H1 (cell line): ENCODE results near the gene EPG5. TPM values are rescaled to one million over a fixed set of nuclear protein-coding genes. Genes with fewer than 3 reads are reported as not detected.

Experiments
- CTCF ChIA-PET: fragments of 300-600 bp; sonication (Branson Sonifier 250); formaldehyde crosslinking; loops from one replicate; lab custom pipeline; 2021; ENCODE audit not compliant: partially characterized antibody; lab: Charles Lee
- POLR2A ChIA-PET: fragments of 300-600 bp; sonication (Branson Sonifier 250); formaldehyde crosslinking; loops from one replicate; lab custom pipeline; 2021; ENCODE audit warnings: inconsistent platforms; ENCODE audit not compliant: partially characterized antibody; lab: Charles Lee
- DNase-seq, 2 experiments: peaks; one replicate each; pipeline versions ENCODE4 v3.0.0 to v3.0.0-alpha.2; 2010 to 2022; ENCODE audit warnings: low spot score in 2 of 2, low read depth in 1 of 2, mixed read lengths in 1 of 2
- FAIRE-seq: peaks from 2 replicates; lab custom pipeline; 2011; peaks lifted over from hg19 to GRCh38; lab: Jason Lieb, UNC
- H2AFZ ChIP-seq: 2 replicates; pipeline ENCODE4 v1.8.1; 2012; ENCODE audit warnings: low read length, inconsistent platforms
- H2AK5ac ChIP-seq: 2 replicates; pipeline ENCODE4 v1.6.1; 2013; ENCODE audit warnings: low read depth, low read length
- H2BK120ac ChIP-seq: replicated peaks from 2 replicates; pipeline ENCODE3; 2013; ENCODE audit warnings: low read depth, low read length, inconsistent platforms
- H2BK12ac ChIP-seq: 2 replicates; pipeline ENCODE4 v1.6.1; 2013; ENCODE audit warnings: low read depth, low read length
- H2BK15ac ChIP-seq: 2 replicates; pipeline ENCODE4 v1.6.1; 2013; ENCODE audit warnings: low read length
- H2BK20ac ChIP-seq: 2 replicates; pipeline ENCODE4 v1.6.1; 2013; ENCODE audit warnings: low read length
- H2BK5ac ChIP-seq: 2 replicates; pipeline ENCODE4 v1.6.1; 2013; ENCODE audit warnings: low read depth, low read length
- H3K14ac ChIP-seq: 2 replicates; pipeline ENCODE4 v1.6.1; 2013; ENCODE audit warnings: inconsistent platforms; ENCODE audit not compliant: insufficient read length
- H3K18ac ChIP-seq: 2 replicates; pipeline ENCODE4 v1.6.1; 2013; ENCODE audit warnings: low read length; ENCODE audit errors: extremely low read depth
- H3K23ac ChIP-seq: 2 replicates; pipeline ENCODE4 v1.6.1; 2013; ENCODE audit warnings: inconsistent platforms; ENCODE audit not compliant: insufficient read length
- H3K23me2 ChIP-seq: 2 replicates; pipeline ENCODE4 v1.6.1; 2013; ENCODE audit warnings: low read depth, low read length
- H3K27ac ChIP-seq: 2 replicates; pipeline ENCODE4 v1.6.1; 2011; ENCODE audit warnings: low read depth, low read length, inconsistent platforms
- H3K27me3 ChIP-seq, 4 experiments: replicated peaks in 1 of 4; 1 replicate in 1 of 4; 2 replicates in 3 of 4; pipeline versions ENCODE4 v1.6.1 to v1.8.1; 2011 to 2013; ENCODE audit warnings: low read length in 3 of 4, mild to moderate bottlenecking in 3 of 4, inconsistent platforms in 2 of 4, mixed read lengths in 2 of 4, moderate library complexity in 1 of 4; ENCODE audit not compliant: control insufficient read depth in 3 of 4, insufficient read depth in 3 of 4; ENCODE audit errors: extremely low read depth in 1 of 4
- H3K36me3 ChIP-seq, 4 experiments: 2 replicates each; pipeline versions ENCODE4 v1.6.1 to v1.8.1; 2011 to 2013; ENCODE audit warnings: mild to moderate bottlenecking in 4 of 4, low read length in 3 of 4, moderate library complexity in 2 of 4, control low read depth in 1 of 4, inconsistent platforms in 1 of 4; ENCODE audit not compliant: insufficient read depth in 4 of 4, control insufficient read depth in 2 of 4
- H3K4ac ChIP-seq: replicated peaks from 2 replicates; pipeline ENCODE3; 2013; ENCODE audit warnings: low read length, low read depth, mixed read lengths, inconsistent platforms; ENCODE audit not compliant: insufficient read length
- H3K4me1 ChIP-seq, 4 experiments: replicated peaks in 1 of 4; 1 replicate in 1 of 4; 2 replicates in 3 of 4; pipeline versions ENCODE4 v1.6.1 to v1.8.1; 2011 to 2013; ENCODE audit warnings: low read length in 3 of 4, inconsistent platforms in 2 of 4, mixed read lengths in 1 of 4; ENCODE audit not compliant: insufficient read depth in 4 of 4, control insufficient read depth in 3 of 4
- H3K4me2 ChIP-seq, 2 experiments: 2 replicates each; pipeline versions ENCODE4 v1.6.1 to v1.8.1; 2011 to 2013; ENCODE audit warnings: low read depth in 2 of 2, low read length in 2 of 2, control low read depth in 1 of 2, inconsistent platforms in 1 of 2, mild to moderate bottlenecking in 1 of 2; ENCODE audit not compliant: insufficient read depth in 1 of 2
- H3K4me3 ChIP-seq, 4 experiments: fragments of 200-600, 300-600 bp in 1 of 4; sonication (generic), shearing (Covaris generic), sonication (Bioruptor Twin) in 1 of 4; 2 replicates each; pipeline versions ENCODE4 v1.5.1 to v1.8.1; 2011 to 2016; ENCODE audit warnings: low read length in 4 of 4, low read depth in 3 of 4, control low read depth in 2 of 4, inconsistent platforms in 2 of 4, mild to moderate bottlenecking in 2 of 4, mixed read lengths in 1 of 4, moderate library complexity in 1 of 4; ENCODE audit not compliant: insufficient read depth in 2 of 4; ENCODE audit errors: extremely low read depth in 1 of 4
- H3K56ac ChIP-seq: replicated peaks from 2 replicates; pipeline ENCODE3; 2013; ENCODE audit warnings: low read depth, mild to moderate bottlenecking, mixed read lengths, low read length, inconsistent platforms; ENCODE audit not compliant: insufficient read length
- H3K79me1 ChIP-seq: 2 replicates; pipeline ENCODE4 v1.6.1; 2013; ENCODE audit warnings: low read depth, low read length, control low read depth
- H3K79me2 ChIP-seq, 2 experiments: 2 replicates each; pipeline versions ENCODE4 v1.6.1 to v1.8.1; 2012 to 2013; ENCODE audit warnings: low read length in 2 of 2, mild to moderate bottlenecking in 2 of 2, inconsistent platforms in 1 of 2; ENCODE audit not compliant: insufficient read depth in 2 of 2, control insufficient read depth in 1 of 2
- H3K9ac ChIP-seq, 4 experiments: replicated peaks in 1 of 4; 1 replicate in 1 of 4; 2 replicates in 3 of 4; pipeline versions ENCODE4 v1.6.1 to v1.8.1; 2011 to 2013; ENCODE audit warnings: low read depth in 3 of 4, low read length in 3 of 4, control low read depth in 2 of 4, mild to moderate bottlenecking in 2 of 4, moderate library complexity in 2 of 4, inconsistent platforms in 1 of 4; ENCODE audit errors: extremely low read depth in 1 of 4
- H3K9me3 ChIP-seq, 2 experiments: 2 replicates each; pipeline versions ENCODE4 v1.6.1 to v1.8.1; 2012 to 2013; ENCODE audit warnings: mild to moderate bottlenecking in 2 of 2, moderate library complexity in 2 of 2, control low read depth in 1 of 2, inconsistent platforms in 1 of 2, low read depth in 1 of 2, low read length in 1 of 2, mixed read lengths in 1 of 2; ENCODE audit not compliant: insufficient read depth in 2 of 2
- H4K20me1 ChIP-seq, 2 experiments: replicated peaks in 1 of 2; 2 replicates each; pipeline versions ENCODE3 to v1.8.1; 2011 to 2013; ENCODE audit warnings: inconsistent platforms in 2 of 2, low read length in 2 of 2, mild to moderate bottlenecking in 1 of 2; ENCODE audit not compliant: insufficient read depth in 2 of 2, control insufficient read depth in 1 of 2
- H4K5ac ChIP-seq: 2 replicates; pipeline ENCODE4 v1.6.1; 2013; ENCODE audit warnings: low read length, low read depth, mixed read lengths, inconsistent platforms; ENCODE audit not compliant: insufficient read length
- H4K8ac ChIP-seq: 2 replicates; pipeline ENCODE4 v1.8.0; 2013; ENCODE audit warnings: mild to moderate bottlenecking, moderate library complexity, low read length, inconsistent platforms; ENCODE audit not compliant: insufficient read depth; ENCODE audit errors: extremely low read depth
- H4K91ac ChIP-seq: replicated peaks from 2 replicates; pipeline ENCODE3; 2013; ENCODE audit warnings: low read length, mixed read lengths, inconsistent platforms; ENCODE audit not compliant: insufficient read length
- CHD1 ChIP-seq: IDR thresholded peaks from 2 replicates; pipeline ENCODE4 v1.6.1; 2012; ENCODE audit warnings: low read depth, low read length, improper control_type of control experiment
- EGR1 ChIP-seq: IDR thresholded peaks from 2 replicates; pipeline ENCODE4 v1.6.1; 2011; ENCODE audit warnings: low read depth, low read length, borderline replicate concordance
- FOSL1 ChIP-seq: IDR thresholded peaks from 2 replicates; pipeline ENCODE4 v1.6.1; 2011; ENCODE audit warnings: mild to moderate bottlenecking, low read depth, low read length, moderate library complexity; ENCODE audit not compliant: insufficient read depth
- JUND ChIP-seq: IDR thresholded peaks from 2 replicates; pipeline ENCODE4 v1.6.1; 2011; ENCODE audit warnings: mild to moderate bottlenecking, improper control_type of control experiment, low read length
- KDM5A ChIP-seq: fragments of 200-600 bp; IDR thresholded peaks from 2 replicates; pipeline ENCODE4 v1.7.1; 2012; ENCODE audit warnings: mild to moderate bottlenecking, low read length, inconsistent platforms, mixed read lengths
- RBBP5 ChIP-seq: IDR thresholded peaks from 2 replicates; pipeline ENCODE4 v1.7.1; 2012; ENCODE audit warnings: low read depth, mild to moderate bottlenecking, inconsistent platforms, low read length, moderate library complexity, borderline replicate concordance
- SIRT6 ChIP-seq: IDR thresholded peaks from one replicate; pipeline ENCODE4 v1.7.1; 2012; ENCODE audit warnings: low read length, inconsistent platforms
- TCF12 ChIP-seq: IDR thresholded peaks from 2 replicates; pipeline ENCODE4 v1.6.1; 2011; ENCODE audit warnings: low read depth, mild to moderate bottlenecking, low read length
- YY1 ChIP-seq: IDR thresholded peaks from 2 replicates; pipeline ENCODE4 v1.6.1; 2011; ENCODE audit warnings: low read depth, mild to moderate bottlenecking, low read length
- WGBS, 2 experiments: shearing (Covaris generic) in 1 of 2; methylation state at CpG; one replicate each; pipeline versions ENCODE4 v1.1.6 to v1.1.7; 2013 to 2015; ENCODE audit warnings: low lambda C conversion rate in 2 of 2, mixed read lengths in 2 of 2, inconsistent platforms in 1 of 2, low coverage in 1 of 2, missing lambda C conversion rate in 1 of 2; ENCODE audit not compliant: insufficient replicate concordance in 2 of 2, insufficient coverage in 1 of 2, insufficient read length in 1 of 2; ENCODE audit errors: extremely low coverage in 1 of 2, missing lambda C conversion rate in 1 of 2; 5-methylcytosine and 5-hydroxymethylcytosine counted together
- polyA plus RNA-seq, 7 experiments: library from polyadenylated mRNA; depleted of rRNA in 3 of 7; stranded (reverse) in 5 of 7; unstranded in 2 of 7; fragments of >200 nt in 5 of 7; fragments of 200-250 nt in 2 of 7; gene quantifications; 1 replicate in 5 of 7; 2 replicates in 1 of 7; 4 replicates in 1 of 7; pipeline versions ENCODE4 v1.2.1 to v1.2.3, GENCODE V29; 2011 to 2013; ENCODE audit warnings: missing spikeins in 2 of 7, mixed read lengths in 2 of 7
- total RNA-seq: library from RNA; stranded (reverse); fragmentation: NEBNext Ultra II Directional; extraction: Animal tissue kit (Norgen Biotek cat#: 25700); gene quantifications from 2 replicates; pipeline ENCODE4 v1.2.1, GENCODE V29; 2021
- TF ChIP-seq, protein P1 (sequence below): IDR thresholded peaks from 2 replicates; pipeline ENCODE4 v1.6.1; 2011; ENCODE audit warnings: low read depth, mild to moderate bottlenecking, low read length; ENCODE audit not compliant: insufficient read depth

Gene EPG5
- total and polyA plus RNA-seq, 2 of the 8 experiments (the other 6 are each of a cell fraction or from before 2014, with no cell fraction given) = 14.1 to 18.3 TPM

- POLR2A ChIA-PET = interaction anchor here (0.8 kb wide), 1 partner anchor 11 kb away, joined by 4 read pairs; no protein-coding TSS in a partner anchor
- FAIRE-seq = no peak
These were observed 42.2 kb upstream of the EPG5 start for GRCh38 chr18:46009125-46009840.

More at GRCh38 chr18:46009125-46009840, 42.2 kb upstream of the EPG5 start:
- H4K5ac ChIP-seq = no peak overlapping the region
- H4K8ac ChIP-seq = no peak overlapping the region
- H3K9me3 ChIP-seq = no peaks in the 10 kb centered on the region
- no peak overlapping the region for H3K4ac ChIP-seq
- CTCF ChIA-PET = interaction anchor here (0.7 to 2.8 kb wide), 3 partner anchors 10 to 63 kb away, joined by 3 to 7 read pairs (median 4); partner anchors contain the start of gene PSTPIP2
- no peak for DNase-seq
- 87% methylated on average over 5 of the region's 5 CpGs; no CpG with 5 or more reads in 1 of the 2 experiments for WGBS, 2 experiments
- H3K79me2 ChIP-seq = no peaks in the 10 kb centered on the region
- H3K9ac ChIP-seq = no peak overlapping the region
- H2BK5ac ChIP-seq = no peak overlapping the region
- no peak overlapping the region for H2BK15ac ChIP-seq
- no peak overlapping the region for H3K56ac ChIP-seq
- H3K4me2 ChIP-seq = no peak overlapping the region
- no peaks in the 10 kb centered on the region for H3K23me2 ChIP-seq
- no peak overlapping the region for H2AFZ ChIP-seq
- H2BK12ac ChIP-seq = no peak overlapping the region
- no peak overlapping the region for H3K14ac ChIP-seq
- no peaks in the 10 kb centered on the region for H3K4me1 ChIP-seq
- no peak overlapping the region for H2BK20ac ChIP-seq
- H3K4me3 ChIP-seq = no peak overlapping the region
- no peak overlapping the region for H2AK5ac ChIP-seq
- TF ChIP-seq KDM5A (no peak), JUND (no peak), SIRT6 (no peak), RBBP5 (no peak), EGR1 (no peak), CHD1 (no peak), TCF12 (no peak), YY1 (no peak), FOSL1 (no peak)
- TF ChIP-seq, protein P1, sequence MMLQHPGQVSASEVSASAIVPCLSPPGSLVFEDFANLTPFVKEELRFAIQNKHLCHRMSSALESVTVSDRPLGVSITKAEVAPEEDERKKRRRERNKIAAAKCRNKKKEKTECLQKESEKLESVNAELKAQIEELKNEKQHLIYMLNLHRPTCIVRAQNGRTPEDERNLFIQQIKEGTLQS = no peak
- H4K91ac ChIP-seq = no peak overlapping the region
- H4K20me1 ChIP-seq = no peaks in the 10 kb centered on the region
- H3K79me1 ChIP-seq = no peaks in the 10 kb centered on the region
- H3K27ac ChIP-seq = no peak overlapping the region
- no peaks in the 10 kb centered on the region for H3K27me3 ChIP-seq
- H2BK120ac ChIP-seq = no peak overlapping the region
- no peaks in the 10 kb centered on the region for H3K36me3 ChIP-seq
- H3K18ac ChIP-seq = no peak overlapping the region
- H3K23ac ChIP-seq = no peak overlapping the region
